ENCODE measurements around the gene PSMA3. TPM values are rescaled to one million over a fixed set of nuclear protein-coding genes. Genes with fewer than 3 reads are reported as not detected.
A peak's percentile ranks its signal among the peaks of the same experiment; 100 is the strongest.

Gene PSMA3
- total RNA-seq, 6 experiments from 2014 or later: 158 to 210 (median 187) TPM

- Mint-ChIP-seq H3K9me3 (no peaks in the 10 kb centered on the region), H3K4me1 (ENCODE audit: low read depth) (peaks cover 15% of the 10 kb centered on the region), H3K27me3 (ENCODE audit: insufficient read depth) (no peaks in the 10 kb centered on the region), H3K27ac (no peak overlapping the region), H3K4me3 (no peak overlapping the region), H3K36me3 (ENCODE audit: low read depth) (peaks cover 16% of the 10 kb centered on the region)
- no peak for TF ChIP-seq CTCF (IDR thresholded peaks at IDR 0.05)
- DNase-seq: no peak
Observed at GRCh38 chr14:58307597-58308316, 63.1 kb downstream of the PSMA3 start.

- no peak for TF ChIP-seq CTCF (IDR thresholded peaks at IDR 0.05)
- H3K4me3 Mint-ChIP-seq: no peak overlapping the region
- H3K27me3 Mint-ChIP-seq (ENCODE audit: insufficient read depth): no peaks in the 10 kb centered on the region
- H3K9me3 Mint-ChIP-seq: no peaks in the 10 kb centered on the region
- peaks cover 16% of the 10 kb centered on the region for H3K36me3 Mint-ChIP-seq (ENCODE audit: low read depth)
- DNase-seq: no peak
- peaks cover 15% of the 10 kb centered on the region for H3K4me1 Mint-ChIP-seq (ENCODE audit: low read depth)
- H3K27ac Mint-ChIP-seq: peak overlapping the region; percentile 20; the same call in 1 of the 2 replicates
Observed at GRCh38 chr14:58309086-58309485, 64.4 kb downstream of the PSMA3 start.

GRCh38 chr14:58313699-58314098, 69.1 kb downstream of the PSMA3 start:
- Mint-ChIP-seq H3K27me3 (ENCODE audit: insufficient read depth) (no peaks in the 10 kb centered on the region), H3K27ac (no peak overlapping the region), H3K4me3 (no peak overlapping the region), H3K4me1 (ENCODE audit: low read depth) (peaks cover 12% of the 10 kb centered on the region), H3K36me3 (ENCODE audit: low read depth) (peaks cover 11% of the 10 kb centered on the region), H3K9me3 (no peaks in the 10 kb centered on the region)
- no peak for DNase-seq
- TF ChIP-seq CTCF (IDR thresholded peaks at IDR 0.05): no peak

- no peak for TF ChIP-seq CTCF (IDR thresholded peaks at IDR 0.05)
- Mint-ChIP-seq H3K27ac (peak overlapping the region; percentile 42), H3K27me3 (ENCODE audit: insufficient read depth) (no peaks in the 10 kb centered on the region), H3K36me3 (ENCODE audit: low read depth) (peaks cover 6% of the 10 kb centered on the region; the same call in 1 of the 2 replicates), H3K4me1 (ENCODE audit: low read depth) (peaks cover 6% of the 10 kb centered on the region), H3K4me3 (no peak overlapping the region), H3K9me3 (no peaks in the 10 kb centered on the region)
- no peak for DNase-seq
Observed at GRCh38 chr14:58315606-58316005, 71.0 kb downstream of the PSMA3 start.

Other genes with a start within 250 kb of the PSMA3 start
- 1 to 10 TPM; 2.6 to 6.5 (median 3.7) TPM for gene ARMH4, start 92.6 kb upstream of the PSMA3 start, total RNA-seq (2021; fragmentation: NEBNext Ultra II Directional; extraction: Animal tissue kit (Norgen Biotek cat#: 25700))
- gene ACTR10, start 44.7 kb upstream of the PSMA3 start, total RNA-seq (2021; fragmentation: NEBNext Ultra II Directional; extraction: Animal tissue kit (Norgen Biotek cat#: 25700)): 10 to 100 TPM; 79.0 to 89.0 (median 85.5) TPM
- gene ARID4A, start 53.7 kb downstream of the PSMA3 start, total RNA-seq (2021; fragmentation: NEBNext Ultra II Directional; extraction: Animal tissue kit (Norgen Biotek cat#: 25700)): 10 to 100 TPM; 10.5 to 13.4 (median 12.3) TPM
- gene TOMM20L, start 151.1 kb downstream of the PSMA3 start, total RNA-seq (2021; fragmentation: NEBNext Ultra II Directional; extraction: Animal tissue kit (Norgen Biotek cat#: 25700)): not detected
- gene TIMM9, start 182.7 kb downstream of the PSMA3 start, total RNA-seq (2021; fragmentation: NEBNext Ultra II Directional; extraction: Animal tissue kit (Norgen Biotek cat#: 25700)): 10 to 100 TPM; 34.2 to 41.8 (median 39.2) TPM
- gene KIAA0586, start 182.9 kb downstream of the PSMA3 start, total RNA-seq (2021; fragmentation: NEBNext Ultra II Directional; extraction: Animal tissue kit (Norgen Biotek cat#: 25700)): 10 to 100 TPM; 16.6 to 29.1 (median 26.0) TPM